Calu3 (cell line): ENCODE data around the gene ABLIM2. TPM values are rescaled to one million over a fixed set of nuclear protein-coding genes. Genes with fewer than 3 reads are reported as not detected.

ENCODE experiments used
- BruUV-seq: library from RNA; stranded (reverse); fragments of 400-500 nt; replicated peaks from 2 replicates; lab custom pipeline; 2021; lab: Mats Ljungman, UMichigan
- CTCF ChIA-PET: fragments of 300-600 bp; sonication (Branson Sonifier 250); formaldehyde crosslinking; loops from one replicate; lab custom pipeline; 2022; ENCODE audit warnings: antibody characterized with exemption; lab: Charles Lee
- DNase-seq: peaks from one replicate; pipeline ENCODE4 v3.0.0; 2022
- H3K27ac Mint-ChIP-seq: one replicate; pipeline ENCODE4 v1.8.0; 2022; ENCODE audit warnings: mixed read lengths; ENCODE audit not compliant: unreplicated experiment
- H3K27me3 Mint-ChIP-seq: one replicate; pipeline ENCODE4 v1.8.0; 2022; ENCODE audit warnings: mixed read lengths; ENCODE audit not compliant: unreplicated experiment
- H3K36me3 Mint-ChIP-seq: one replicate; pipeline ENCODE4 v1.8.0; 2022; ENCODE audit warnings: mild to moderate bottlenecking, moderate library complexity, mixed read lengths; ENCODE audit not compliant: insufficient read depth, unreplicated experiment
- H3K4me1 Mint-ChIP-seq: one replicate; pipeline ENCODE4 v1.8.0; 2022; ENCODE audit warnings: mild to moderate bottlenecking, low read depth, mixed read lengths; ENCODE audit not compliant: unreplicated experiment
- H3K4me3 Mint-ChIP-seq: one replicate; pipeline ENCODE4 v1.8.0; 2022; ENCODE audit warnings: mild to moderate bottlenecking, low read depth, moderate library complexity, mixed read lengths; ENCODE audit not compliant: unreplicated experiment
- H3K9me3 Mint-ChIP-seq: one replicate; pipeline ENCODE4 v1.8.0; 2022; ENCODE audit warnings: low read depth, mixed read lengths; ENCODE audit not compliant: unreplicated experiment
- CTCF ChIP-seq: fragments of 200-600 bp; IDR thresholded peaks from one replicate; pipeline ENCODE4 v1.8.0; 2022; ENCODE audit warnings: antibody characterized with exemption; ENCODE audit not compliant: unreplicated experiment
- intact Hi-C: fragments of 100-400 bp; cut with micrococcal nuclease; formaldehyde crosslinking; loops from one replicate; pipeline ENCODE4 v1.10.0; 2022; ENCODE audit not compliant: unreplicated experiment
- total RNA-seq: library from RNA; stranded (reverse); gene quantifications from 2 replicates; pipeline ENCODE4 v1.2.3, GENCODE V29; 2022

Gene ABLIM2
- total RNA-seq, 1 experiment from 2014 or later, result 1.0 TPM

- intact Hi-C loops, result no loop called here
- no peak for DNase-seq
- Mint-ChIP-seq H3K27ac (no peak overlapping the region), H3K9me3 (no peaks in the 10 kb centered on the region), H3K4me1 (no peaks in the 10 kb centered on the region), H3K27me3 (no peaks in the 10 kb centered on the region), H3K36me3 (no peaks in the 10 kb centered on the region), H3K4me3 (no peak overlapping the region)
- CTCF ChIA-PET, result no interaction called here
- TF ChIP-seq CTCF, result no peak
- no TSS peak for BruUV-seq
These were observed 28.1 kb downstream of the ABLIM2 start for GRCh38 chr4:8130346-8131066.

- no peak overlapping the region for H3K27ac Mint-ChIP-seq
- no TSS peak for BruUV-seq
- no peaks in the 10 kb centered on the region for H3K36me3 Mint-ChIP-seq
- no peak for TF ChIP-seq CTCF
- intact Hi-C loops, result no loop called here
- H3K4me1 Mint-ChIP-seq, result no peaks in the 10 kb centered on the region
- H3K4me3 Mint-ChIP-seq, result no peak overlapping the region
- CTCF ChIA-PET, result no interaction called here
- no peaks in the 10 kb centered on the region for H3K27me3 Mint-ChIP-seq
- no peak for DNase-seq
- H3K9me3 Mint-ChIP-seq, result no peaks in the 10 kb centered on the region
These were observed 28.8 kb downstream of the ABLIM2 start for GRCh38 chr4:8129785-8130184.

GRCh38 chr4:8129136-8129535, 29.5 kb downstream of the ABLIM2 start:
- no peak for TF ChIP-seq CTCF
- DNase-seq, result no peak
- Mint-ChIP-seq H3K27me3 (no peaks in the 10 kb centered on the region), H3K36me3 (no peaks in the 10 kb centered on the region), H3K9me3 (no peaks in the 10 kb centered on the region), H3K4me1 (no peaks in the 10 kb centered on the region), H3K27ac (no peak overlapping the region), H3K4me3 (no peak overlapping the region)
- CTCF ChIA-PET, result no interaction called here
- intact Hi-C loops, result no loop called here
- BruUV-seq, result no TSS peak

GRCh38 chr4:8128100-8128856, 30.3 kb downstream of the ABLIM2 start:
- peaks cover 8% of the 10 kb centered on the region for H3K27me3 Mint-ChIP-seq
- BruUV-seq, result no TSS peak
- TF ChIP-seq CTCF, result no peak
- intact Hi-C loops, result no loop called here
- H3K4me3 Mint-ChIP-seq, result no peak overlapping the region
- no peaks in the 10 kb centered on the region for H3K36me3 Mint-ChIP-seq
- no peak overlapping the region for H3K27ac Mint-ChIP-seq
- DNase-seq, result no peak
- CTCF ChIA-PET, result no interaction called here
- H3K4me1 Mint-ChIP-seq, result no peaks in the 10 kb centered on the region
- H3K9me3 Mint-ChIP-seq, result no peaks in the 10 kb centered on the region
